Measurements from ENCODE around the gene HECW1.

Gene HECW1

DNA sequence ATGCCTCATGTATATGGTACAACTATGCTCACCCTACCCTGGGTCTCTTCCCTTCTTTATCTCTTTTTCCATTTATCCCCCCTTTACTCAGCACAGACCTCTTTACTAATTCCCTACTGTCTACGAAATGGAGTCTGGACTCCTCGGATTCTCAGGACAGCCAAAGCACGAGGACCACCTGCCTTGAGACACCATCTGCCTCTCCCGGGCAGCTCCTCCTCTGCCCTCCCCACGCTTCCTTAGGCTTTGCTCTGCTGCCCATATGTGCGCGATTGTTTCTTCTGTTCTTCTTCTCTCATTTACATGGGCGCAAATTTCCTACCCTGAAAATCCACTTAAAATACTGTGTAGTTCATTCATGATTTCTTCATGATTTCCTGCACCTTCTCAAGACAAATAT lies 407.8 kb downstream of the HECW1 start:
- no peak overlapping the region for H3K4me3 ChIP-seq (ENCODE audit: control insufficient read depth, low read depth, low read length)
- no peak for DNase-seq (ENCODE audit: low read depth)
- TF ChIP-seq, protein P1, sequence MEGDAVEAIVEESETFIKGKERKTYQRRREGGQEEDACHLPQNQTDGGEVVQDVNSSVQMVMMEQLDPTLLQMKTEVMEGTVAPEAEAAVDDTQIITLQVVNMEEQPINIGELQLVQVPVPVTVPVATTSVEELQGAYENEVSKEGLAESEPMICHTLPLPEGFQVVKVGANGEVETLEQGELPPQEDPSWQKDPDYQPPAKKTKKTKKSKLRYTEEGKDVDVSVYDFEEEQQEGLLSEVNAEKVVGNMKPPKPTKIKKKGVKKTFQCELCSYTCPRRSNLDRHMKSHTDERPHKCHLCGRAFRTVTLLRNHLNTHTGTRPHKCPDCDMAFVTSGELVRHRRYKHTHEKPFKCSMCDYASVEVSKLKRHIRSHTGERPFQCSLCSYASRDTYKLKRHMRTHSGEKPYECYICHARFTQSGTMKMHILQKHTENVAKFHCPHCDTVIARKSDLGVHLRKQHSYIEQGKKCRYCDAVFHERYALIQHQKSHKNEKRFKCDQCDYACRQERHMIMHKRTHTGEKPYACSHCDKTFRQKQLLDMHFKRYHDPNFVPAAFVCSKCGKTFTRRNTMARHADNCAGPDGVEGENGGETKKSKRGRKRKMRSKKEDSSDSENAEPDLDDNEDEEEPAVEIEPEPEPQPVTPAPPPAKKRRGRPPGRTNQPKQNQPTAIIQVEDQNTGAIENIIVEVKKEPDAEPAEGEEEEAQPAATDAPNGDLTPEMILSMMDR (conservative IDR thresholded peaks at IDR 0.05; ENCODE audit: control insufficient read depth, insufficient read depth, low read depth, low read length) = no peak

DNA sequence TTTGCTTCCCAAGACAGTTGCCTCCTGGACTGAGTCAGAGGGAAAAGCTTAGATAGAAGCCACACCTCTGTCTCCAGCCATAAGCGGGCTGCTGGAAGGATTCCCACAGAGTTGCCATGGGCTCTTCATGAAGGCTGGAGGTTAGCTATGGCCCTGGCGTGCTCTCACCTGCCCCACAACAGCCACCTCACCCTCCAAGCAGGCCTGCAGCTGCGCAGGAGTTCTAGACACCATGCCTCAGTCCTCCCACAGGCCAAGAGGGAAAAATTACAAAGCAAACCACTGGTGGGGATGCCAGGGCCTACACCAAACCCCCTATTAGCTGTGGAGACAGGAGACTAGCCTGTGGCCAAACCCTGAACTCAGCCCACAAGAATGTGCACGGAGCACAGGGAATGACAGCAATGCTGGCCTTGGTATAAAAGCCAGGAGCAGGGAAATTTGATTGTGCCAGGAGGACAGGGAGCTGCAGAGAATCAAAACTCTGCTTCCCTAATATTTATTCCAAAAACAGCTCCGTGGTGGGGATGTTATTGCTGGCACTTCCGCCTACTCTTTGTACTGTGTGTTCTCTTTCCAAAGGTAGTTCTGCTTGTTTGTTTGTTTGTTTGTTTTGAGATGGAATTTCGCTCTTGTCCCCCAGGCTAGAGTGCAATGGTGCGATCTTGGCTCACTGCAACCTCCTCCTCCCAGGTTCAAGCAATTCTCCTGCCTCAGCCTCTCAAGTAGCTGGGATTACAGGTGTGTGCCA lies 410.1 kb downstream of the HECW1 start:
- TF ChIP-seq, protein P1 (conservative IDR thresholded peaks at IDR 0.05; ENCODE audit: control insufficient read depth, insufficient read depth, low read depth, low read length) = no peak
- peak; percentile 28 for DNase-seq (ENCODE audit: low read depth)
- H3K4me3 ChIP-seq (ENCODE audit: control insufficient read depth, low read depth, low read length) = no peak overlapping the region

DNA sequence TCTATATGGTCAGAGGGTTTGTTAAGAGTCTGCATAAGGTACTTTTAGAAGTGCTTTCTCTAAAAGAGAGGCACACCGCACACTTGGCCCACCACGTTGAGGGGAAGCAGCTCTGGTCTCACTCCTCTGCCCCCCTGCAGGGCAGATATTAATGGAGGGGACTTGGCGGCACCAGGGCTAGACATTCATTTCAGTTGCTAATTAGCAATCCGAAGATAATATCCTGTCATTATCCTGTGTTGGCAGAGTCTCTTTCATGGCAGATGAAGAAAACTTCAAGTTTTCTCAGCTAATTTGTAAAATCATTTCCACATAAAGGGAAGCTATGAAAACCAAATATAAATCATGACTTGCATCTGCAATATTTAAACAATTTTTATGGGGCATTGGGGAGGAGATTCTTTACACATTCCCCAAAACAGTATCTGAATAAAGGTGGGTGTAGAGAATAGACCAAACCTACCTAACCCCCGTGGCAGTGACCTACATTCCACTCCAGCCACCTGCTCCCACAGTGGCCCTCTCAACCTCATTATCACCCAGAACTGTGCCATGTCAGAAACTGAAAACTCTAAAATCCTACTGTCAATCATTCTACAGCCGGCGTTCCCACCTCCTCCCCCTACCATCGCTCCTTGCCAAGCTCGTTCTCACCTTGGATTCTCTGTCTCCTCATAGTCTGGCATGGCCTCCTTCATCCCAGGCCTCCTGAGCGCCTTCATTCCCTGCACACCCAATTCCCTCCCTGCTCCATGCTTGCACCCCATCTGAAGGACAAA lies 416.3 kb downstream of the HECW1 start:
- TF ChIP-seq, protein P1 (conservative IDR thresholded peaks at IDR 0.05; ENCODE audit: control insufficient read depth, insufficient read depth, low read depth, low read length) = no peak
- DNase-seq (ENCODE audit: low read depth) = no peak
- no peak overlapping the region for H3K4me3 ChIP-seq (ENCODE audit: control insufficient read depth, low read depth, low read length)

DNA sequence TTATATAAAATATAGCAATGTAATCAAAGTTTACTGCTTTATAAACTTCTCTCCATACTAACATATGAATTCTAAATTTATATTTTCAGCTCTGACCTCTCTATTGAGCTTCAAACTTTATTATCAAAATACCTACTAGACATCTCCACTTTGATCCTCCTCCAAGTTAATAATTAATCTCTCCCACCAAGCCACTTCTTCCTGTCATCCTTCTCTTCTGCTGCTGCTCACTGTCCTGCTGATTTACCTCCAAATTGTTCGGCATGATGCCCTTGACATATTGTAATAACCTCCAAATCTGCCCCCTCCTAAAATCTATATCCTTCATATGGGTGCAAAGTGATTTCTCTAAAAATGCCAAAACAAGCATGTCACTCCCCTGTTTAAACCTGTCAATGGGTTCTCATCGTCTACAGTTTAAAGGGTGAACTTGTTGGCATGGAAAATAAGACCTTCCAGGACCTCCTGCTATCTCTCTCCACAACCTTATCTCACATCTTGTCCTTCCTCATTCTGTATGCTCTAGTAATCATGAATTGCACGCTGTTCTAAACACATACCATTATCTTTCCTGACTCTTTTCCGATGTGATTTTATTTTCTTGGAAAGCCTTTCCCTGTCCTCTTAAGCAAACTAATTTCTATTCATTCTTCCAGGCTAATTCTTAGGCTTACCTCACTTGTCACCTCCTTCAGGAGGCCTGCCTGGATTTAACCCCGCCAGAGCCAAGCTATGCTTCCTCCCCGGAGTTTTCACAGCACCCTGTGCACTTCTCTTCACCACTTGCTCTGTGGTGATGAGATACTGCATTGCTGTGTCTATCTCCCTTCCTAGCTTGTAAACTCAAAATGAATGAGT lies 418.3 kb downstream of the HECW1 start:
- TF ChIP-seq, protein P1 (conservative IDR thresholded peaks at IDR 0.05; ENCODE audit: control insufficient read depth, insufficient read depth, low read depth, low read length) = no peak
- DNase-seq (ENCODE audit: low read depth) = no peak
- no peak overlapping the region for H3K4me3 ChIP-seq (ENCODE audit: control insufficient read depth, low read depth, low read length)

DNA sequence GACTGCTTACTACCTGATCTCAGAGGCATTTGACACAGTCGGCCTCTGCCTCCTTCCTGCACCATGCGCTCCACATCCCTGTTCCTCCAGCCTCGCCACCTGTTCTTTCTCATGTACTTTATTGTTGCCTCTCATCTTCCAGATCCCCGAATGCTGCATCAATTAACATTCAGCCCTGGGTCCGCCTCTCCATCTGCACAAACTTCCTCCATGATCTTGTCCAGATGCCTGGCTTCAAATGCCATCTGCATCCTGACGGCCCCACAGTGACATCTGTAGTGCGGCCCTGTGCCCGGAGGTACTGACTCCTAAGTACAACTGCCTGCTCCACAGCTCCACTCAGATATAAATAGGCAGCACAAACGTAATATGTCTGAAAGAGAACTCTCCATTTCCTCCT lies 419.3 kb downstream of the HECW1 start:
- H3K4me3 ChIP-seq (ENCODE audit: control insufficient read depth, low read depth, low read length) = no peak overlapping the region
- TF ChIP-seq, protein P1 (conservative IDR thresholded peaks at IDR 0.05; ENCODE audit: control insufficient read depth, insufficient read depth, low read depth, low read length) = no peak
- no peak for DNase-seq (ENCODE audit: low read depth)

DNA sequence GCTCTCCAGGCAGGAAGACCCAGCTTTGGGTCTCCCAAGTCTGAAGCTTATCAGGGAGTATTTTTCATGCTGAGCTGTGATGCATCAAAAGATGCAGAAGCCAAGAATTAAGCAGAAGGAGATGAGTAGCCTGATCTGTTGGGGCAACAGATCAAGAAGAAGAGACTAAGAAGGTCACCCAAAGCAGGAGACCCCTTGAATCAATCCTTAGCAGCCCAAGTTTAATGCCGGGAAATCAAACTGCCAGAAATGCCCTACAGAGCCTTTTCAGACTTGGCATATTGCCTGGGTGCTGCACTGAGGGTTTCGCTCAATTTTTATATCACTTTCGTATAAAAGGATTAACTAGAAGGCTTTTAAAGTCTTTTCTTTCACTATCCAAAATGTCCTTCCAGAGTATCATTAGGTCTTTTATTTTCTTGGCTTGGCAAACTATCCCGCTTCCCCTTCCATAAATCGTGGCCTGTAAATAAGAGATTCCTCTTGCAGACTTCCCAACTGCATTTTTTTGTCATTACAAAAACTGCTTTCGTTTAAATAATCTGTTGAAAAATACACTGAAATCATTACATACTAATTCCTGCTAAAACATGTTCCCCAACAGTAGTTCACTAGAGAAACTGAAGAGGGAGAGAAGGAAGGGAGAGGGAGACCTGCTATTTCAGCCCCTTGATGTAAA lies 421.5 kb downstream of the HECW1 start:
- TF ChIP-seq, protein P1 (conservative IDR thresholded peaks at IDR 0.05; ENCODE audit: control insufficient read depth, insufficient read depth, low read depth, low read length) = no peak
- peak; percentile 72 for DNase-seq (ENCODE audit: low read depth)

More for the DNA sequence above, 421.5 kb downstream of the HECW1 start:
- no peak overlapping the region for H3K4me3 ChIP-seq (ENCODE audit: control insufficient read depth, low read depth, low read length)

Measured in fibroblast of mammary gland (primary cell).